Right renal cortex interstitium (tissue), 3 donors: ENCODE measurements around the gene PPP1R9B. TPM values are rescaled to one million over a fixed set of nuclear protein-coding genes. Genes with fewer than 3 reads are reported as not detected.

Experiments
- DNase-seq, 3 donors: peaks; one replicate each; pipeline ENCODE4 v3.0.0-alpha.2; 2013; ENCODE audit warnings: low read depth in 3 of 3, low spot score in 2 of 3
- polyA plus RNA-seq, 3 donors: library from polyadenylated mRNA; unstranded; fragments of 120-200 nt; gene quantifications; one replicate each; pipeline ENCODE4 v1.2.1, GENCODE V29; 2013; ENCODE audit not compliant: insufficient read length in 3 of 3

PPP1R9B gene
- polyA plus RNA-seq, 3 donors = 40.3 to 46.4 (median 44.3) TPM

GRCh38 chr17:50111673-50112655, 38.5 kb downstream of the PPP1R9B start:
- no peak for DNase-seq

- DNase-seq = no peak
Measured at GRCh38 chr17:50110591-50111349, 39.7 kb downstream of the PPP1R9B start.

- DNase-seq = no peak
Measured at GRCh38 chr17:50109785-50110184, 40.7 kb downstream of the PPP1R9B start.

GRCh38 chr17:50109207-50109606, 41.3 kb downstream of the PPP1R9B start:
- no peak for DNase-seq

- no peak for DNase-seq
Measured at GRCh38 chr17:50108556-50108955, 41.9 kb downstream of the PPP1R9B start.

- DNase-seq = no peak
Measured at GRCh38 chr17:50107790-50108414, 42.6 kb downstream of the PPP1R9B start.

- DNase-seq = no peak
Measured at GRCh38 chr17:50106393-50107131, 43.9 kb downstream of the PPP1R9B start.

- DNase-seq = no peak
Measured at GRCh38 chr17:50105811-50106210, 44.7 kb downstream of the PPP1R9B start.

GRCh38 chr17:50103941-50104340, 46.5 kb downstream of the PPP1R9B start:
- DNase-seq = no peak

- DNase-seq = no peak
Measured at GRCh38 chr17:50103252-50103651, 47.2 kb downstream of the PPP1R9B start.

- DNase-seq = no peak
Measured at GRCh38 chr17:50102164-50102991, 48.1 kb downstream of the PPP1R9B start.

- DNase-seq = no peak
Measured at GRCh38 chr17:50101346-50102163, 48.9 kb downstream of the PPP1R9B start.

GRCh38 chr17:50100921-50101345, 49.5 kb downstream of the PPP1R9B start:
- no peak for DNase-seq

GRCh38 chr17:50100480-50100883, 50.0 kb downstream of the PPP1R9B start:
- no peak for DNase-seq

GRCh38 chr17:50099003-50099402, 51.5 kb downstream of the PPP1R9B start:
- no peak for DNase-seq

- no peak for DNase-seq
Measured at GRCh38 chr17:50098583-50098982, 51.9 kb downstream of the PPP1R9B start.

- no peak for DNase-seq
Measured at GRCh38 chr17:50097926-50098325, 52.6 kb downstream of the PPP1R9B start.

- DNase-seq = no peak
Measured at GRCh38 chr17:50097455-50097854, 53.0 kb downstream of the PPP1R9B start.

GRCh38 chr17:50096758-50097157, 53.7 kb downstream of the PPP1R9B start:
- DNase-seq = no peak
